Gastrocnemius medialis (tissue), 4 donors: ENCODE measurements around the gene HSP90AB1.

Experiments
- POLR2A ChIP-seq, 2 donors: fragments of 450-650 bp; IDR thresholded peaks; one replicate each; pipeline ENCODE4 v1.6.1; 2017; ENCODE audit warnings: antibody characterized with exemption in 2 of 2, mild to moderate bottlenecking in 2 of 2, moderate library complexity in 2 of 2
- TF ChIP-seq, protein P1 (sequence below), 5 experiments: fragments of 450-650 bp in 3 of 5; fragments of 200-600 bp in 2 of 5; sonication (generic) in 2 of 5; IDR thresholded peaks in 4 of 5; conservative IDR thresholded peaks in 1 of 5; 1 replicate in 4 of 5; 2 replicates in 1 of 5; pipeline ENCODE4 v1.5.1; 2016 to 2019; ENCODE audit warnings: antibody characterized with exemption in 5 of 5, mild to moderate bottlenecking in 3 of 5, moderate library complexity in 3 of 5

DNA sequence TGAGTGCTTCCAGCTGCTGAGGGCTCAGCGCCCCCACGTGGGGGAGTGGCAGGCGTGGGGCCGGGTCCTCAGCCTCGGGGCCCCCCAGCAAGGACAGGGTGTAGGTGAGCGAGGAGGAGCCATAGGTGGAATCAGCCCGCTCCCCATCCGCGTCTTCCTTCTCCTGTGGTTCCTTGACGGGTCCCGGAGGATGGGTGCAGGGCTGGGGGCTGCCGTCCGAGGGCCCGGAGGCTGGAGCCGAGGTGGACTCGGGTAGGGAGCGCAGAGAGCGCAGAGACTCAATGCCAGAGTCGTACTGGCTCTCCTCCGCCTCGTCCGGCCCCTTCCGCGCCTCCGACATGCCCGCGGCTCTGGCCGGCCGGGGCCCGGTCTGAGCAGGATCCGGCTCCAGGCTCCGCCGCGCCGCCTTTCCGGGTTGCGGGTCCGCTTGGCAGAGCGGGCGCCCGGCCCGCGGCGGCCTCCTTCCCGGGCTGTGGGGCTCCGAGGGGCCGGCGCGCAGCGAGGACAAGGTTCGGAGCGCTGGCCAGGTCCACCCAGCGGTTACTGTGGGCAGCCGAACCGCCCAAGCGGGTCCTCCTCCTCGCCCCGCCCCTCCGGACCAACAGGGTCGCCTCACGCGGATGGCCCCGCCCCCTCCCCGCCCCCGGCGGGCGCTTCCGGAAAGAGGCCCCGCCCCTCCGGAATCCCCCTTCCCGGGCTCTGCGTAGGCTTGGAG lies 18.3 kb downstream of the HSP90AB1 start, which contains the start of gene NFKBIE:
- TF ChIP-seq, protein P1, sequence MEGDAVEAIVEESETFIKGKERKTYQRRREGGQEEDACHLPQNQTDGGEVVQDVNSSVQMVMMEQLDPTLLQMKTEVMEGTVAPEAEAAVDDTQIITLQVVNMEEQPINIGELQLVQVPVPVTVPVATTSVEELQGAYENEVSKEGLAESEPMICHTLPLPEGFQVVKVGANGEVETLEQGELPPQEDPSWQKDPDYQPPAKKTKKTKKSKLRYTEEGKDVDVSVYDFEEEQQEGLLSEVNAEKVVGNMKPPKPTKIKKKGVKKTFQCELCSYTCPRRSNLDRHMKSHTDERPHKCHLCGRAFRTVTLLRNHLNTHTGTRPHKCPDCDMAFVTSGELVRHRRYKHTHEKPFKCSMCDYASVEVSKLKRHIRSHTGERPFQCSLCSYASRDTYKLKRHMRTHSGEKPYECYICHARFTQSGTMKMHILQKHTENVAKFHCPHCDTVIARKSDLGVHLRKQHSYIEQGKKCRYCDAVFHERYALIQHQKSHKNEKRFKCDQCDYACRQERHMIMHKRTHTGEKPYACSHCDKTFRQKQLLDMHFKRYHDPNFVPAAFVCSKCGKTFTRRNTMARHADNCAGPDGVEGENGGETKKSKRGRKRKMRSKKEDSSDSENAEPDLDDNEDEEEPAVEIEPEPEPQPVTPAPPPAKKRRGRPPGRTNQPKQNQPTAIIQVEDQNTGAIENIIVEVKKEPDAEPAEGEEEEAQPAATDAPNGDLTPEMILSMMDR (IDR thresholded peaks at IDR 0.05 in 4 of 5, conservative IDR thresholded peaks at IDR 0.05 in 1 of 5), result peak in 4 of 5 experiments; percentile 5 to 28 (median 20)
- TF ChIP-seq POLR2A (IDR thresholded peaks at IDR 0.05), result peak; percentile 80 to 82
